Transverse colon (tissue), 4 donors: Measurements from ENCODE around the gene SDR39U1. TPM values are rescaled to one million over a fixed set of nuclear protein-coding genes. Genes with fewer than 3 reads are reported as not detected.
A peak's percentile ranks its signal among the peaks of the same experiment; 100 is the strongest.

Experiments used
- DNase-seq: peaks from one replicate; pipeline ENCODE4 v3.0.0-alpha.2; 2019
- H3K27ac ChIP-seq, 4 donors: fragments of 200-600 bp; sonication (generic); 2 replicates each; pipeline ENCODE4 v1.5.1; 2016 to 2018; ENCODE audit warnings: inconsistent platforms in 4 of 4
- H3K27me3 ChIP-seq: fragments of 200-600 bp; sonication (generic); 2 replicates; pipeline ENCODE4 v1.5.1; 2017; ENCODE audit warnings: inconsistent platforms
- H3K36me3 ChIP-seq, 4 donors: fragments of 200-600 bp; sonication (generic); 2 replicates each; pipeline ENCODE4 v1.5.1; 2017 to 2019; ENCODE audit warnings: inconsistent platforms in 4 of 4
- H3K4me1 ChIP-seq, 4 donors: fragments of 200-600 bp; sonication (generic); 2 replicates each; pipeline ENCODE4 v1.5.1; 2017 to 2020; ENCODE audit warnings: inconsistent platforms in 4 of 4
- H3K4me3 ChIP-seq, 4 donors: fragments of 200-600 bp; sonication (generic); 1 replicate in 1 of 4; 2 replicates in 3 of 4; pipeline versions ENCODE4 v1.5.1 to v1.6.1; 2017 to 2019; ENCODE audit warnings: inconsistent platforms in 4 of 4
- H3K9me3 ChIP-seq, 2 donors: fragments of 200-600 bp; sonication (generic); 2 replicates each; pipeline ENCODE4 v1.5.1; 2017 to 2019; ENCODE audit warnings: inconsistent platforms in 2 of 2
- CTCF ChIP-seq, 5 experiments: fragments of 200-600 bp in 3 of 5; fragments of 450-650 bp in 2 of 5; sonication (generic) in 3 of 5; IDR thresholded peaks; 1 replicate in 2 of 5; 2 replicates in 3 of 5; pipeline ENCODE4 v1.5.1; 2016 to 2017; ENCODE audit warnings: antibody characterized with exemption in 5 of 5, inconsistent platforms in 3 of 5, mild to moderate bottlenecking in 2 of 5, moderate library complexity in 1 of 5
- EP300 ChIP-seq: sonication (generic); formaldehyde crosslinking; IDR thresholded peaks from one replicate; pipeline ENCODE4 v1.6.1; 2017; ENCODE audit warnings: antibody characterized with exemption, low read depth
- POLR2A ChIP-seq: fragments of 450-650 bp; IDR thresholded peaks from one replicate; pipeline ENCODE4 v1.6.1; 2016; ENCODE audit warnings: antibody characterized with exemption, mild to moderate bottlenecking, moderate library complexity
- POLR2AphosphoS5 ChIP-seq, 3 donors: sonication (generic); formaldehyde crosslinking; IDR thresholded peaks; one replicate each; pipeline ENCODE4 v1.6.1; 2016; ENCODE audit warnings: antibody characterized with exemption in 3 of 3
- WGBS, 2 donors: methylation state at CpG; one replicate each; pipeline ENCODE4 v1.1.5; 2018; ENCODE audit warnings: low coverage in 1 of 2; 5-methylcytosine and 5-hydroxymethylcytosine counted together
- in situ Hi-C, 4 donors: fragments of 200-750 bp; cut with MboI; loops; one replicate each; pipeline versions ENCODE4 v1.15.0 to v1.15.1; 2017; ENCODE audit warnings: low sequenced_read_pairs in 3 of 4, low pct_ligation_motif_present in 1 of 4, low pct_unique_long_range_greater_than_20kb in 1 of 4
- intact Hi-C: fragments of 100-400 bp; cut with DNase I; formaldehyde crosslinking; loops from one replicate; pipeline ENCODE4 v1.15.1; 2023; ENCODE audit warnings: low total_unique reads
- total RNA-seq, 4 donors: library from RNA; depleted of rRNA; stranded (reverse); fragments of >200 nt; gene quantifications; one replicate each; pipeline ENCODE4 v1.1.0, GENCODE V29; 2016

SDR39U1 gene
- total RNA-seq, 4 donors from 2014 or later, result 18.3 to 202 (median 39.3) TPM

- no peaks in the 10 kb centered on the region for H3K9me3 ChIP-seq
- in situ Hi-C loops (loop anchor here in 3 of 4 donors (25.0 kb wide), 2 partner anchors 106 to 206 kb away; partner anchors contain the start of genes GMPR2 (in 3 of the 3), NEDD8 (in 3 of the 3), TINF2 (in 3 of the 3) and ADCY4 (in 1 of the 3)), intact Hi-C loops (loop anchor here (5.0 kb wide), 1 partner anchor 211 kb away; the partner anchor contains the start of genes GMPR2 and NEDD8)
- H3K36me3 ChIP-seq, result peaks cover 0 to 6% (median 3%) of the 10 kb centered on the region in 4 donors
- 2 to 3% methylated on average over 6 of the region's 7 CpGs for WGBS, 2 donors
- peak overlapping the region; percentile 95 to 98 (median 96) for H3K27ac ChIP-seq
- DNase-seq, result no peak
- no peak for TF ChIP-seq EP300
- TF ChIP-seq POLR2AphosphoS5 (IDR thresholded peaks at IDR 0.05), result no peak
- TF ChIP-seq CTCF (IDR thresholded peaks at IDR 0.05), result no peak
- no peak for TF ChIP-seq POLR2A
- H3K4me1 ChIP-seq, result peaks cover 7 to 33% (median 14%) of the 10 kb centered on the region in 4 donors
- H3K4me3 ChIP-seq, result peak overlapping the region; percentile 46 to 69 (median 58)
- H3K27me3 ChIP-seq, result no peaks in the 10 kb centered on the region
Observed at GRCh38 chr14:24443053-24443665, 583 bp upstream of the SDR39U1 start.

- H3K27ac ChIP-seq, result peak overlapping the region; percentile 95 to 98 (median 96)
- intact Hi-C loops (loop anchor here (5.0 kb wide), 1 partner anchor 210 kb away; the partner anchor contains the start of genes GMPR2 and NEDD8), in situ Hi-C loops (loop anchor here in 3 of 4 donors (25.0 kb wide), 2 partner anchors 105 to 205 kb away; partner anchors contain the start of genes GMPR2 (in 3 of the 3), NEDD8 (in 3 of the 3), TINF2 (in 3 of the 3) and ADCY4 (in 1 of the 3))
- peaks cover 7 to 43% (median 14%) of the 10 kb centered on the region in 4 donors for H3K4me1 ChIP-seq
- no peaks in the 10 kb centered on the region for H3K27me3 ChIP-seq
- TF ChIP-seq POLR2AphosphoS5 (IDR thresholded peaks at IDR 0.05) (peak in 1 of 3 donors; percentile 3), CTCF (IDR thresholded peaks at IDR 0.05) (no peak), EP300 (no peak), POLR2A (no peak)
- peaks cover 0 to 17% (median 6%) of the 10 kb centered on the region in 4 donors for H3K36me3 ChIP-seq
- H3K4me3 ChIP-seq, result peak overlapping the region; percentile 46 to 60 (median 55)
- WGBS, 2 donors, result 0 to 1% methylated on average over 3 to 12 of the region's 12 CpGs
- no peaks in the 10 kb centered on the region for H3K9me3 ChIP-seq
- DNase-seq, result peak; percentile 35
Observed at GRCh38 chr14:24441904-24442239, 704 bp downstream of the SDR39U1 start.

- H3K27ac ChIP-seq, result peak overlapping the region; percentile 95 to 98 (median 96)
- H3K9me3 ChIP-seq, result no peaks in the 10 kb centered on the region
- 46 to 56% methylated on average over 4 to 5 of the region's 5 CpGs for WGBS, 2 donors
- in situ Hi-C loops (loop anchor here in 3 of 4 donors (25.0 kb wide), 2 partner anchors 104 to 204 kb away; partner anchors contain the start of genes GMPR2 (in 3 of the 3), NEDD8 (in 3 of the 3), TINF2 (in 3 of the 3) and ADCY4 (in 1 of the 3)), intact Hi-C loops (loop anchor here (5.0 kb wide), 1 partner anchor 209 kb away; the partner anchor contains the start of genes GMPR2 and NEDD8)
- peak overlapping the region in 2 of 4 donors; percentile 57 to 60 for H3K4me3 ChIP-seq
- H3K4me1 ChIP-seq, result peaks cover 7 to 46% (median 14%) of the 10 kb centered on the region in 4 donors
- no peaks in the 10 kb centered on the region for H3K27me3 ChIP-seq
- TF ChIP-seq POLR2AphosphoS5 (IDR thresholded peaks at IDR 0.05) (no peak), POLR2A (no peak), CTCF (IDR thresholded peaks at IDR 0.05) (no peak)
- no peak for DNase-seq
- peaks cover 0 to 17% (median 6%) of the 10 kb centered on the region in 4 donors for H3K36me3 ChIP-seq
Observed at GRCh38 chr14:24441485-24441884, 1.1 kb downstream of the SDR39U1 start.
